HG02885 (cell line): Measurements from ENCODE around the gene POLQ.
A peak's percentile ranks its signal among the peaks of the same experiment; 100 is the strongest.
"Not testable (repeated sequence)": the region's sequence is repeated elsewhere in the genome, so short reads cannot be mapped to it uniquely, and the experiment has no call there.

Experiments
- ATAC-seq: cut with Tn5 transposase; IDR thresholded peaks from one replicate; pipeline ENCODE4 v1.9.1; 2021; ENCODE audit warnings: mild to moderate bottlenecking; ENCODE audit not compliant: unreplicated experiment, poor library complexity

The POLQ gene

DNA sequence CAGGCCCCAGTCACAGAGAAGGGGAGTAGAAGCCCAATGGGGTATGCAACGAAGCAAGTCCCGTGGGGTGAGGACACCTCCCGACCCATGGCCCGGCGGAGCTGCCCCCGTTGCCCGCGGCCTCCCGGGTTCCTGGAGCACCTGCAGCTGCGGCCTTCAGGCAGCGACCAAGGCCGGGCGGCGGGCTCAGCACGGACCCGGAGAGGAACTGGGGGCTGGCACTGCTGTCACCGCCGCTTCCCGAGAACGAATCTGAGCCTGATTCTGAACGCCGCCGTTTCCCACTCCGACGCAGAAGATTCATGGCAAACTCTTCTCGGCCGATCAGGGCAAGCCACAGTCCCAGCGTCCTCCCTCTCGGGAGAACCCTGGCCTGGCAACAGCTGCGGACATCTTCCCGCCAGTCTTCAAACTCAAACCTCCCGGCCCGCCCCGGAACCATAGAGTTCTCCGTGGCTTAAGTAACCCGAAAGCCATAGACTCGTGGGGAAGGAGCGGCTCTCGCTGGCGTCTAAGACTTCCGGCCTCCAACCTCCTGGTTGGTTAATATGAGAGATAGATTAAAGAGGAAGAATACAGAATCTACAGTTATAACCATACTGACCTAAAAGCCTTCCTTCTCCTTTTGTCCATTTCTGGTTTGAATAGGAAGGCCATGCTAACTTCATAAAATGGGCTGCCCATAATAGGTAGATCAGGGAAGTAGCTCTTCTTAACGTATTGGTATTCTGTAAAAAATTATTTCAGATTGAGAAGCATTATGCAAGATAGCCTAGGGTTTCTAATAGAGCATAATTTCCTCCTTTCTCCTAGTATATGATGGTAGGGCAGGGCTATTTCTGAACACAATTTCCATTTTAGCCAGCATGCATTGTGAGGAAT is at the start of gene POLQ:
Gene POLQ (minus strand): TSS at position 415 of the 882 bp plus-strand sequence. CDS start 111 bp downstream, at position 304.
- peak; percentile 88 for ATAC-seq

DNA sequence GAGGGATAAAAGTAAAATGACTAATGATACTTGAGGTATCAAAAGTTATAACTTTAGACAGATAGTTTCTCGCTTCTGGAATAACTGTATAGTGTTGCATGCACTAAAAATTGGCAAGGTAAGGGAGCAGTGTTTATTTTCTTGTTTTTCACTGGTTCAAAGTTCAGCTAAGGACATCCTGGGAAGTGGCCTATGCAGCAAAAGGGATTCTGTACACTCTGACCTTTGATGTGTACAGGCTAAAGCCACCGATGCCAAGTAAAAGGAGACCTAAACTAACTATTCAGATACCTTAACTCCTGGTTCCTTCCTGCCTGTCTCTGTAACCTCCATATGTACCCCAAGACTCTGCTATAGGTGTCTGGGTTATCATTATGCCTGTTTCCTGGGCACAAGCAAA is 49.1 kb upstream of the POLQ start:
- ATAC-seq, result no peak

DNA sequence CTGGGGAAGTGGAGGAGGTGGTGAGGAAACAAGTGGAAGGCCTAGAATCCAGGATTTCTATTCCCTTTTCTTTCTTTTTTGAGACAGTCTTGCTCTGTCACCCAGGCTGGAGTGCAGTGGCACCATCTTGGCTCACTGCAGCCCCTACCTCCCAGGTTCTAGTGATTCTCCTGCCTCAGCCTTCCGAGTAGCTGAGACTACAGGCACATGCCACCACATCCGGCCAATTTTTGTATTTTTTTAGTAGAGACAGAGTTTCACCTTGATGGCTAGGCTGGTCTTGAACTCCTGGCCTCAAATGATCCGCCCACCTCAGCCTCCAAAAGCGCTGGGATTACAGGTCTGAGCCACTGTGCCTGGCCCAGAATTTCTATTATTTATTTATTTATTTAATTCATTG is 48.0 kb upstream of the POLQ start:
- ATAC-seq, result not testable (repeated sequence)

DNA sequence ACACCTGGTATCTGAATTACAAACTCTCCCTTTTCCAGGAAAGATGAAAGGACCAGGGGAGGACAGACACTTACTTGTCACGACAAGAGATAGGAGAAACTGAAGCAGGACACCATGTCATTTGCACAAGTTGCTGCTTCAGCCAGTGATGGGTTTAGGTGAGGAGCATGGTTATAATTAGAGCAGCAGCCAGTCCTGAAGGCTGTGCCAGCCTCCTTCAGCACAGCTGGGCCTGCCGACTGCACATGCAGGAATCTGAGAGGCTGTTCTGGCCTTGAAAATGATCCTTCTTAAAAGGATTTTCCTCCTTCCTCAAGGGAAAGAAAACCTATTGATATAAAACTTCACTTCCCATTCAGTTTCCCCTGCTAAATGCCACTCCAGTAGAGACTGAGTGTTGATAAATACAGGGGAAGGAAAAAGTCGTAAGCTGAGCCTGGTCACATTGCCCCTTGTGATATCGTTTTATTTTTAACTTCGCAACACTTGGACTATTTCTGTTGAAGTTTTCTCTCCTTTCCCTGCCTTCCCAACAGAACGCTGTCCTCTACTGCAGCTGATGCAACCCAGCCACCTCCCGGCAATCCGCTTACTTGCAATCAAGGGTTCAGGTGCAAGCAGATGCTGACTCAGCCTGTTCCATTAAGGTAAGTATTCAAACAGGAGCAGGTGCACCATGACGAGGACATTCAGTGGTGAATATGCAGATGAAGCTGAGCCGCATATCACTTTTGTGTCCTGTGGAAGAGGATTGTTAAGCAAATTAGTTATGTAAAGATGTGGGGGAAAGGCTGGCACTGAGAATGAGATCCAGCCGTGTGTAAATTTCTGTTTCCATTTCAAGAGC is 47.3 kb upstream of the POLQ start, which contains the start of gene FBXO40:
Gene FBXO40 (plus strand): TSS at position 524 of the 847 bp plus-strand sequence. CDS start 27,197 bp downstream, outside the sequence.
- peak; percentile 59 for ATAC-seq

DNA sequence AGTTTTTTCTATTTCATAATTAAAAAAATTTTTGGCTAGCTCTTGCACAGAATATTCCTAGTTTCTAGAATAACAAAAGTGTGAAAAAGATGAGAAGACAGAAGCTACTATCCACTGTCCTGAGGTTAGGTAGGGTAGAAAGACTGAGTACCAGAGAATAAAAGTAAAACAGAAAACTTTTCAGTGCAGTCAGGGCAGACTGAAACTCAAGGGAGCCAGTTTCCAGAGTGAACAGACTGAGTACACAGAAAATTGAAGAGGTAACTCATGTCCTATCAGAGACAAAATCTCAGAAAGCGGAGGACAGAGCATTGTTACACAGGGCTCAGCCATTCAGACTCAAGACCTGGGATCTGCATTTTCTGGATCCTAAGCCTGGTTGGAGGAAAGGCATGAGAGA is 38.6 kb upstream of the POLQ start:
- ATAC-seq, result no peak

DNA sequence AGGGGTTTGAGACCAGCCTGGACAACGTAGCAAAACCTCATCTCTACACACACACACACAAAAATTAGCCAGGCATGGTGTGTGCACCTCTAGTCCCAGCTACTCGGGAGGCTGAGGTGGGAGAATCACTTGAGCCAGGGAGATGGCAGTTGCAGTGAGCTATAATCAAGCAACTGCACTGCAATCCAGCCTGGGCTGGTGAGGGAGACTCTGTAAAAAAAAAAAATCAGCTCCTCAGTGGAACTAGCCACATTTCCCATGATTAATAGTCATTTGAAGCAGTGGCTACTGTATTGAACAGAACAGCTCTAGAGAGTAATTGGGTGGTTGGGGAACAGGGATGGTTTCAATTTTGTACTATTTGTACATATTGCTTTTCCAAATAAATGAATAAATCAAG is 35.9 kb upstream of the POLQ start:
- ATAC-seq, result no peak

DNA sequence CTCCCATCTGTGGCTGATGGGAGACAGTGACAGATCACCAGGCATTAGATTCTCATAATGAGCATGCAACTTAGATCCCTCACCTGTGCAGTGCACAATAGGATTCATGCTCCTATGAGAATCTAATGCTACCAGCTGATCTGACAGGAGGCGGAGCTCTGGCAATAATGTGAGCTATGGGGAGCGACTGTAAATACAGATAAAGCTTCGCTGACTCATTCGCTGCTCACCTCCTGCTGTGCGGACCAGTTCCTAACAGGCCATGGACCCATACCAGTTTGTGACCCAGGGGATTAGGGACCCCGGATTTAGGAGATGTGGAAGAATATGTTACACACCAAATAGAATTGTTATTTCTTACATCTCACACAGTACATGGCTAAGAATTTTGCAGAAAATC is 28.7 kb upstream of the POLQ start:
- ATAC-seq, result no peak

DNA sequence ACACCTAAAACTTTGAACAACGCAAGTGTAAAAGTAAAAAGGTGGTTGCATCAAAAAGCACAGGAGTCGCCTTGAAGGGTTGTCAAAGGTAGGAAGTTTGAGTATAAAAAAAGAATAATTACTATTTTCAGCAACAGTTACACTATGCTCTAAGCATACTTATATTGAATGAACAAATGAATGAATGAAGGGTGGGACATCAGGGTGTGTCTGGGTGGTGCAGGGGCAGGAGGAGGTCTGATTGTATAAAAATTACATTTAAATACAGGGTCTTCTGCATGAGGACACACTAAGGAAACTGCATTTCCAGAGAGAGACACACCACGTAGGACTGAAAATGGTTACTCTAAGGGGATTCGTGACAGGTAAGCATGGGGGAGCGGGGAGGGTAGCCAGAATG is 21.9 kb upstream of the POLQ start, which contains the start of gene ARGFX:
Gene ARGFX (plus strand): TSS at position 301 of the 400 bp plus-strand sequence. CDS start 2,765 bp downstream, outside the sequence.
- no peak for ATAC-seq

DNA sequence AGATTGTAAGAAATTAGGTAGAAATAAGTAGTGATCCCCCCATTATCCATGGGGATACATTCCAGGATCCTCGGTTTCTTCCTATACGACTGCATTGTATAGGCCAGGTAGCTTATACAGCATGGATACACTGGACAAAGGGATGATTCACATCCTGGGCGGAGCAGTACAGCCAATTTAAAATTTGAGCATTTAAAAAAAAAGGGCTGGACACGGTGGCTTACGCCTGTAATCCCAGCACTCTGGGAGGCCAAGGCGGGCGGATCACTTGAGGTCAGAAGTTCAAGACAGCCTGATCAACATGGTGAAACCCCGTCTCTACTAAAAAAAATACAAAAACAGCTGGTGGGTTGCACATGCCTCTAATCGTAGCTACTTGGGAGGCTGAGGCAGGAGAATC is 21.0 kb upstream of the POLQ start:
- ATAC-seq, result no peak

DNA sequence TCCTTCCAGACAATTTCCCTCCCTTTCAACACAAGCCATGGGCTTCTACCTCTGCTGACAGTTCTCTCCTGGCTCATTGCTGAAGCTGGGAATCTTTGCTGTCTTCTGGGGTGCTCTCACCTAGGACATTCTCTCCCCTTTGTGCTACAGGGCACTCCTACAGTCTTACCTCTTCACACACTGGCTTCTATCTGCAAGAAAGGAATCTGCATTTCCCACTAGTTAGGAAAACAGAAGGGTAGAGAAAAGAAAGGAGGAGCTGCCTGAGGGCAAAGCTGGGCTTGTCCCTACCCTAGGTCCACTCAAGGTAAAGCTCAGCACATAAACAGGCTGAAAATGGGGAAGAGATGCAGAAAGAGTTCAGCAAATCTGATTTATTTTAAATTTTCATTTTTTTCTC is 16.4 kb upstream of the POLQ start:
- no peak for ATAC-seq

DNA sequence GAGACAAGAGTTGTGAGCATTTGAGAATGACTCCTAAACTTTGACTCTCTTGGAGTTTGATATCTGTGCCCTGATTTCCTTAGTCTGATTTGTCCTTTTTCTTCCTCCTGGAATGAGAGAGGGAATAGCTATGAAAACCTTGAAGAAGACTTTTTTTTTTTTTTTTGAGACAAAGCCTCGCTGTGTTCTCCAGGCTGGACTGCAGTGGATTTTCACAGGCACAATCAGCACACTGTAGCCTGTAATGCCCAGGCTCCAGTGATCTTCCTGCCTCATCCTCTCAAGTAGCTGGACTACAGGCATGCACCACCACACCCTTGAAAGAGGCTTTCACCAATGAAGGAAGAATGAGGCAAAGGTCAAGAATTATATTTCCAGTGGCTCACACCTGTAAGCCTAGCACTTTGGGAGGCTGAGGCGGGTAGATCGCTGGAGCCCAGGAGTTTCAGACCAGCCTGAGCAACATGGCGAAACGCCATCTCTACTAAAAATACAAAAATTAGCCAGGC is 11.7 kb upstream of the POLQ start:
- ATAC-seq, result no peak

DNA sequence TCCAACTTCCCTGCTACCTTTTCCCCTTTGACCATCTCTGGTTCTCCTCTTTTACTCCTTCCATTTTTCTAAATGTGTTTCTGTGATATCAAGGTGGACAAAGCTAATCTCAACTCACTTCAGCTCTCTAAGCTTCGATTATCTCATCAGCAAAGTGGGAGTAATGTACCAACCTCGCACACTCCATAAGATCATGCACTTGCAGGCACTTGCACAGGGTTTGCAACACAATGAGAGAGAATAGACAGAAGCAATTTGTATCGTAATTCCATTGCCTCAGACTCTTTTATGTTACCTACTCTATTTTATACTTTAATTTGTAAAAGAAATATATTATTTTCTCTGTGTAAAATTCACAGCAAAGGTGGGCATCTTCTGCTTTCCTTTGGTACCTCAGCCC is 7.0 kb upstream of the POLQ start:
- ATAC-seq, result no peak

DNA sequence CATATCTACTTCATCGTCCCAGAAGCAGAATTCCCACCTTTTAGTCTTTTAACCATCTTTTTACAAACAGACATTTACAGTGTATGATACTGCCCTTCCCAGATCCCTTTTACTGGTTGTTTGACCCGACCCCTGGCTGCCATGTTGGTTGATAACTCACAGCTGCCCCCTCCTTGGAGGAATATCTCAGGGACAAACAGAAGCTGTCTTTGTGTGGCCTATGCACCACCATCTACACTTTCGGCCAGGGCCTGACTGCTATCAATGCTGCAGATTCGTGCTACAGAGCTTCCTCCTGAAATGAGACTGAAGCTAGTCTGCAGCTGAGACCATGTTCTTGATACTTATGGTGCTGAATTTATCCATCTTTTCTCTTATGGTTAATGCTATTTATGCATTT is 6.6 kb upstream of the POLQ start:
- no peak for ATAC-seq

DNA sequence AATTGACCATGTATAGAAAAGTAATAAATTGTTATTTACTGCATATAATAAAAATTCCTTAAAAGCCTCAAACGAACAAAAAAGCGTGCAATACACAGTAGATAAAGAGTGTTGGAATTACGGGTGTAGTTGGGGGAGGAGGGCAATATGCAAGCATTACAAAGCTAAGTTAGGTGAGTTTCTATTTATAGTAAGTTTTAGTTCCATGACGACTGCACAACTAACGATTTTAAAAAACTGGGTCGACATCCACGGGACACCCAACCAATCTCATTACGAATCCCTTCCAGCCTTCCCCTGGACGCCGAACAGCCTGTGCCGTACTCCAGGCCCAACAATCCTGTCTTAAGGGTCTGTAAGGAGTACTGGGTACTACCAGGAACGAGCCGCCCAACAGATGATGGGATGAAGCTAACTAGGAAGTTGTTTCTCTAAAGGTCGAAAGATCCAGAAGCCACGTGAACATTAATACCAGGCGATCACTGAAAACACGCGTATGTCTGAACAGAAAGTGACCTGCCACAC is 677 bp downstream of the POLQ start:
- peak; percentile 19 for ATAC-seq

DNA sequence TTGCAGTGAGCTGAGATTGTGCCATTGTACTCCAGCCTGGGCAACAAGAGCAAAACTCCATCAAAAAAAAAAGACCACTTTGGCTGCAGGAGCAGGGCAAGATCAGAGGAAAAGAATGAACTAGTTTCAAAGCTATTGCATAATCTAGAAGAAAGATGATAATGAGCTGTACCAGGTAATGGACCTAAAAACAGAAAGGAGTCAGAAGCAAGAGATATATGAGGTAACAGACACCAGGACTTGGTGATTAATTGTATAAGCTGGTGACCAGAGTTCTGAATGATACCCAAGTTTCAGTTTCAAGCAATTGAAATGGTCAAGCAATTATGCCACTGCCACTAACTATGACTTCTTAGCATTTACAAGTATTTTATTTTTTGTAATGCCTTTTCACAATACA is 2.9 kb downstream of the POLQ start:
- ATAC-seq, result no peak

DNA sequence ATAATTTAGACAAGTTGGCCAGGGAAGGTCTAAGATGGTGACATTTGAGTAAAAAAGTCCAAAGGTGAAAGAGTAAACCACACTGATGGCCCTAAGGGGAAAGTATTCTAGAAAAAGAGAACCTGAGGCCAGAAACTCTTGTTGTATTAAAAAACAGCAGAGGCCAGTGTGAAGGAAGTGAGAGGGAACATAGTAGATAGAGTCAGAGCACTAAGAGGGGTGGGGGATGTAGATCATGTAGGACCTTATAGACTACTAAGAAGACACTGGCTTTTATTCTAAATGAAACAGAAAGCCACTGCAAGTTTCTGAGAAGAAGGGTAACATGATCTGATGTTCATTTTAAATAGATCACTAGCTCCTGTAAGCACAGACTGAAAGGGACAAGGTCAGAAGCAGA is 14.5 kb downstream of the POLQ start:
- ATAC-seq, result no peak

DNA sequence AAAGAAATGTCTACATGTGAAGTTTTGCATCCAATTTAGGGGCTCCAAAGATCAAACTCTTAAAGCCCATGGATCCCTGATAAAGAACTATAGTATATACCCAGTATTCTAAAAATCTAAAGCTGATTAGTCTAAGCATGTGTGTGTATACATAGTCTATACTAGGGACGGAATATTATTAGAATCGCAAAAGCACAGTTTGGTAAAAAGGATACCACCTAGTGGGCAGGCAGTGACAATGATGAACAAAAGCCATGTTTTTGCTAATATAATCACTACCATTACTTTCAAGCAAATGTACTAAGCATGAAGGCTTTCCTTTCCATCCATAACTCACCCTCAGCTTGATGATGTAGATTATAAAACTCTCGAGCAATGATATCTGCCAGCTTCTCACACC is 16.5 kb downstream of the POLQ start:
- no peak for ATAC-seq

DNA sequence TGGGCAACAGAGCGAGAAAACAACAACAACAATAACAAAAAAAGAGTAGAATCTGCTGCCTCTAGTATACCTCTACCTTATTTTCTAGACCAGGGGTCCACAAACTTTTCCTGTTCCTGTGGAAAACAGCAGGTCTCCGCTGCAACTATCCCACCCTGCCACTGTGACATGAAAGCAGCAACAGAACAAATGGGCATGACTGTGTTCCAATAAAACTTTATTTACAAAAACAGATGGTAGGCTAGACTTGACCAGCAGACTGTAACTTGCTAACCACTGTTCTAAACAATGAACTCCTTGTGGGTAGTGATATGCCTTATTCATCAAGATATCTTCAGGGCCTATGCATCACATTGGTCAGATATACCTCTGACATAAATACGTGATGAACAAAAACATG is 25.3 kb downstream of the POLQ start:
- ATAC-seq, result no peak

DNA sequence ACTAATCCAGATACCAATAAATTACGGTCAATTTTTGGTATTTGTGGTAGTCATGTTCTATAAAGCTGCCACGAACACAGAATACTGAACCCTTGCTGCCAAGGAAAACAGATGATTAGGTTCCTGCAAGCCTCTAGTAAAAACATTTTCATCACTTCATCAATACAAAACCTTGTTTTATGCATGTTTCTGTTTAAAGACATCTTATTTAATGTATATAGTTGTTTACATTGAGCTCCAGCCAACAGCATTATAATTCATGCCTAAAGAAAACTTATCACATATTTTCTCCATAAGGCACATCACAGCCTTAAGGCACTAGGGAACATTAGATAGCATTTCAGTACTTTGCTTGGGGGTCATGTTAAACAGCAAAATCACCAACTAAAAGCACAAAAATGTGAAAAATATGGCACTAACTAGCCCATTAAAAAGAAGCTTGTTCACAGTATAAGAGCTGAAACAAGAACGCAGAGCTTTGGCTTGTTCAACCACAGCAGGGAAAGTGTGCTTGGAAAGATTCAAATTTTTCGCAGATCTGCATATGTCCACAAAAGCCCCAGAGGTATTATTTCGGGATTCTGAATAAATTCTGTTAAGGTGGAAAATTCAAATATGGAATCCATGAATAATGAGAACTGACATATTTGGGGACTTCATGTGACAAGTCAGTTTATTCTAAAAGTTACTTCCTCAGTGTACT is 27.7 kb downstream of the POLQ start:
- ATAC-seq, result no peak

DNA sequence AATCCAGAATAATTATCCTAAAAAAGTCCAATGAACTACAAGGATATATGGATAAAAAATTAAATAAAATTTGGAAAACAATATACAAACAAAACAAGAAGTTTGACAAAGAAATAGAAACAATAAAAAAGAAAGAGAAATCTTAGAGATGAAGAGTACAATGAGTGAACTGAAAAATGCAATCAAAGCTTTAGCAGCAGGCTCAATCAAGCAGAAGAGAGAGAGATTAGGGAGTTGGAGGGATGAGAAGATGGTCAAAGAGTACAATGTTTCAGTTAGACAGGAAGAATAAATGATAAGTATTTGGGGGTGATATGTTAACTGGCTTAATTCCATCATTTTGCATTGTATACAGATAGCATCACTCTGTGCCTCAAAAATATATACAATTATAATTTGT is 29.9 kb downstream of the POLQ start:
- no peak for ATAC-seq
